ENCODE data around the gene MUCL3. TPM values are rescaled to one million over a fixed set of nuclear protein-coding genes. Genes with fewer than 3 reads are reported as not detected.

MUCL3 gene
- total RNA-seq, 1 donor from 2014 or later: not detected

- Histone ChIP-seq H2AFZ (ENCODE audit: low read depth, low read length) (no peak overlapping the region), H3K27me3 (ENCODE audit: insufficient read depth, low read length) (no peaks in the 10 kb centered on the region), H4K20me1 (ENCODE audit: insufficient read depth, low read length) (peaks cover 18% of the 10 kb centered on the region), H3K9me3 (ENCODE audit: insufficient read depth, low read depth, low read length) (no peaks in the 10 kb centered on the region), H3K36me3 (ENCODE audit: insufficient read depth, low read length) (peaks cover 4% of the 10 kb centered on the region), H3K27ac (ENCODE audit: low read depth, low read length) (no peak overlapping the region), H3K9ac (ENCODE audit: low read length) (no peak overlapping the region), H3K4me1 (ENCODE audit: insufficient read depth, low read length) (no peaks in the 10 kb centered on the region), H3K4me2 (ENCODE audit: low read length) (no peak overlapping the region), H3K79me2 (ENCODE audit: insufficient read depth, low read length) (no peaks in the 10 kb centered on the region), H3K4me3 (ENCODE audit: insufficient read depth, low read depth, low read length) (no peak overlapping the region)
- H3K4me3 Mint-ChIP-seq (ENCODE audit: unreplicated experiment): no peak overlapping the region
- peaks cover 33% of the 10 kb centered on the region for H3K36me3 Mint-ChIP-seq (ENCODE audit: low read depth, unreplicated experiment)
- no peaks in the 10 kb centered on the region for H3K4me1 Mint-ChIP-seq (ENCODE audit: low read depth, unreplicated experiment)
- TF ChIP-seq CTCF (IDR thresholded peaks at IDR 0.05; ENCODE audit: insufficient read depth, low read depth, low read length) (no peak), EZH2 (IDR thresholded peaks at IDR 0.05; ENCODE audit: insufficient read depth, low read length) (no peak)
- H3K27ac Mint-ChIP-seq (ENCODE audit: unreplicated experiment): no peak overlapping the region
- H3K9me3 Mint-ChIP-seq (ENCODE audit: unreplicated experiment): no peaks in the 10 kb centered on the region
- H3K27me3 Mint-ChIP-seq (ENCODE audit: low read depth, unreplicated experiment): no peaks in the 10 kb centered on the region
- DNase-seq (ENCODE audit: low read depth): no peak
- no peak for FAIRE-seq
Observed at GRCh38 chr6:30896541-30896940, 44.2 kb upstream of the MUCL3 start.

GRCh38 chr6:30897882-30898281 lies 42.9 kb upstream of the MUCL3 start:
- Histone ChIP-seq H3K36me3 (ENCODE audit: insufficient read depth, low read length) (peaks cover 4% of the 10 kb centered on the region), H3K9ac (ENCODE audit: low read length) (no peak overlapping the region)

More at GRCh38 chr6:30897882-30898281, 42.9 kb upstream of the MUCL3 start:
- H3K4me1 ChIP-seq (ENCODE audit: insufficient read depth, low read length): no peaks in the 10 kb centered on the region
- no peaks in the 10 kb centered on the region for H3K27me3 ChIP-seq (ENCODE audit: insufficient read depth, low read length)
- peaks cover 18% of the 10 kb centered on the region for H4K20me1 ChIP-seq (ENCODE audit: insufficient read depth, low read length)
- H3K4me3 ChIP-seq (ENCODE audit: insufficient read depth, low read depth, low read length): no peak overlapping the region
- H3K4me2 ChIP-seq (ENCODE audit: low read length): no peak overlapping the region
- H3K79me2 ChIP-seq (ENCODE audit: insufficient read depth, low read length): no peaks in the 10 kb centered on the region
- Mint-ChIP-seq H3K9me3 (ENCODE audit: unreplicated experiment) (no peaks in the 10 kb centered on the region), H3K4me1 (ENCODE audit: low read depth, unreplicated experiment) (no peaks in the 10 kb centered on the region), H3K4me3 (ENCODE audit: unreplicated experiment) (no peak overlapping the region), H3K27ac (ENCODE audit: unreplicated experiment) (no peak overlapping the region), H3K27me3 (ENCODE audit: low read depth, unreplicated experiment) (no peaks in the 10 kb centered on the region), H3K36me3 (ENCODE audit: low read depth, unreplicated experiment) (peaks cover 29% of the 10 kb centered on the region)
- DNase-seq (ENCODE audit: low read depth) (no peak), FAIRE-seq (no peak)
- H3K27ac ChIP-seq (ENCODE audit: low read depth, low read length): no peak overlapping the region
- no peak overlapping the region for H2AFZ ChIP-seq (ENCODE audit: low read depth, low read length)
- no peak for TF ChIP-seq EZH2 (IDR thresholded peaks at IDR 0.05; ENCODE audit: insufficient read depth, low read length)
- no peak for TF ChIP-seq CTCF (IDR thresholded peaks at IDR 0.05; ENCODE audit: insufficient read depth, low read depth, low read length)
- no peaks in the 10 kb centered on the region for H3K9me3 ChIP-seq (ENCODE audit: insufficient read depth, low read depth, low read length)

Data from astrocyte (in vitro differentiated cells and primary cell).